ENCODE data around the gene PTPRM.

The PTPRM gene

GRCh38 chr18:8293184-8293583 is 726.1 kb downstream of the PTPRM start:
- Histone ChIP-seq H3K36me3 (peaks cover 3 to 20% (median 11%) of the 10 kb centered on the region in 3 donors), H3K27ac (no peak overlapping the region), H3K4me1 (no peaks in the 10 kb centered on the region), H3K9me3 (no peaks in the 10 kb centered on the region), H3K27me3 (no peaks in the 10 kb centered on the region), H3K4me3 (no peak overlapping the region)
- TF ChIP-seq, protein P1, sequence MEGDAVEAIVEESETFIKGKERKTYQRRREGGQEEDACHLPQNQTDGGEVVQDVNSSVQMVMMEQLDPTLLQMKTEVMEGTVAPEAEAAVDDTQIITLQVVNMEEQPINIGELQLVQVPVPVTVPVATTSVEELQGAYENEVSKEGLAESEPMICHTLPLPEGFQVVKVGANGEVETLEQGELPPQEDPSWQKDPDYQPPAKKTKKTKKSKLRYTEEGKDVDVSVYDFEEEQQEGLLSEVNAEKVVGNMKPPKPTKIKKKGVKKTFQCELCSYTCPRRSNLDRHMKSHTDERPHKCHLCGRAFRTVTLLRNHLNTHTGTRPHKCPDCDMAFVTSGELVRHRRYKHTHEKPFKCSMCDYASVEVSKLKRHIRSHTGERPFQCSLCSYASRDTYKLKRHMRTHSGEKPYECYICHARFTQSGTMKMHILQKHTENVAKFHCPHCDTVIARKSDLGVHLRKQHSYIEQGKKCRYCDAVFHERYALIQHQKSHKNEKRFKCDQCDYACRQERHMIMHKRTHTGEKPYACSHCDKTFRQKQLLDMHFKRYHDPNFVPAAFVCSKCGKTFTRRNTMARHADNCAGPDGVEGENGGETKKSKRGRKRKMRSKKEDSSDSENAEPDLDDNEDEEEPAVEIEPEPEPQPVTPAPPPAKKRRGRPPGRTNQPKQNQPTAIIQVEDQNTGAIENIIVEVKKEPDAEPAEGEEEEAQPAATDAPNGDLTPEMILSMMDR (IDR thresholded peaks at IDR 0.05), result no peak
- DNase-seq, result no peak
- intact Hi-C loops (cut with DNase I; ENCODE audit: low total_unique reads), result no loop called here

DNA sequence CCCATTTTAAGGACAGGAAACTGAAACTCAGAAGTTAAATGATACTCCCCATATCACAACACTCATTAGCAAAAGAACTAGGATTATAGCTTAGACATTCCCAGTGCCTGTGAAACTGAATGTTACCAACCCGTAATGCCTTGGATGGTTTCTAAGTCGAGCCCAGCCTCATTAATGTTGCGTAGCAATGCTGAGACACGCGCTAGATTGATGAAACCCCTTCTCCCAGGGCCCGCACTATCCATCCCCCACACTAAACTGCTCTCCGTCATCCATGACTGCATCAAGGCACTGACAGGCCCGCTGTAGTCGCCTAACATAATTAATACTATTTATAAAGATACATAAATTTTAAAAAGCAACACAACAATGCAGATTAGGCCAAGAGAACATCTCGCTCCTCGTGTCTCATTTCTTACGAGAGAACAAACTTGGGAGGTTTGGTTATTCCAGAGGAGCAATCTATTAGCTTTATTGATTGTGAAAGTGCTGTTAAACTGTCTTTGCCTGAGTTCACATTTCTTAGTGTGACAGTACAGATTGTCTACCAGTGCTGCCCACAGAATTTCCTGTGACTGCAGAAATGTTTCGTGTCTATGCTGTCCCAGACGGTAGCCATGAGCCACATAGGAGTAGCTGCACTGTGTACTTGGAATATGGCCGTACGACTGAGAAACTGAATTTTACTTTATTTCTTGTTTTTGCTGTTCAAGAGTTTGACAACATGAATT is 729.9 kb downstream of the PTPRM start:
- no peaks in the 10 kb centered on the region for H3K4me1 ChIP-seq
- intact Hi-C loops (cut with DNase I; ENCODE audit: low total_unique reads), result no loop called here
- peaks cover 7 to 24% (median 19%) of the 10 kb centered on the region in 3 donors for H3K36me3 ChIP-seq
- no peak overlapping the region for H3K4me3 ChIP-seq
- no peaks in the 10 kb centered on the region for H3K9me3 ChIP-seq
- TF ChIP-seq, protein P1 (IDR thresholded peaks at IDR 0.05), result no peak
- no peak for DNase-seq
- H3K27ac ChIP-seq, result no peak overlapping the region
- no peaks in the 10 kb centered on the region for H3K27me3 ChIP-seq

GRCh38 chr18:8298186-8298585 is 731.1 kb downstream of the PTPRM start:
- intact Hi-C loops (cut with DNase I; ENCODE audit: low total_unique reads), result no loop called here
- no peak for DNase-seq
- H3K9me3 ChIP-seq, result no peaks in the 10 kb centered on the region
- H3K36me3 ChIP-seq, result peaks cover 7 to 24% (median 19%) of the 10 kb centered on the region in 3 donors
- no peak overlapping the region for H3K27ac ChIP-seq
- no peaks in the 10 kb centered on the region for H3K27me3 ChIP-seq
- no peak overlapping the region for H3K4me3 ChIP-seq
- no peaks in the 10 kb centered on the region for H3K4me1 ChIP-seq
- TF ChIP-seq, protein P1 (IDR thresholded peaks at IDR 0.05), result no peak

- DNase-seq, result no peak
- no peaks in the 10 kb centered on the region for H3K4me1 ChIP-seq
- no peaks in the 10 kb centered on the region for H3K27me3 ChIP-seq
- intact Hi-C loops (cut with DNase I; ENCODE audit: low total_unique reads), result no loop called here
- H3K9me3 ChIP-seq, result no peaks in the 10 kb centered on the region
- peaks cover 7 to 24% (median 19%) of the 10 kb centered on the region in 3 donors for H3K36me3 ChIP-seq
- H3K4me3 ChIP-seq, result no peak overlapping the region
- no peak overlapping the region for H3K27ac ChIP-seq
- TF ChIP-seq, protein P1 (IDR thresholded peaks at IDR 0.05), result no peak
Measured at GRCh38 chr18:8299054-8299980, 732.2 kb downstream of the PTPRM start.

GRCh38 chr18:8300751-8301410 is 733.8 kb downstream of the PTPRM start:
- intact Hi-C loops (cut with DNase I; ENCODE audit: low total_unique reads), result no loop called here
- DNase-seq, result no peak
- TF ChIP-seq, protein P1 (IDR thresholded peaks at IDR 0.05), result no peak

More at GRCh38 chr18:8300751-8301410, 733.8 kb downstream of the PTPRM start:
- Histone ChIP-seq H3K9me3 (no peaks in the 10 kb centered on the region), H3K4me3 (no peak overlapping the region), H3K27ac (no peak overlapping the region), H3K36me3 (peaks cover 7 to 23% (median 19%) of the 10 kb centered on the region in 3 donors), H3K27me3 (no peaks in the 10 kb centered on the region), H3K4me1 (no peaks in the 10 kb centered on the region)

All from tibial artery (tissue), 4 donors.